ENCODE measurements around the gene MCM9. TPM values are rescaled to one million over a fixed set of nuclear protein-coding genes. Genes with fewer than 3 reads are reported as not detected.
A peak's percentile ranks its signal among the peaks of the same experiment; 100 is the strongest.

Gene MCM9
- total and polyA plus RNA-seq, 2 of the 13 experiments (the other 11 are each of a cell fraction or from before 2014, with no cell fraction given), result 3.8 to 17.2 TPM

DNA sequence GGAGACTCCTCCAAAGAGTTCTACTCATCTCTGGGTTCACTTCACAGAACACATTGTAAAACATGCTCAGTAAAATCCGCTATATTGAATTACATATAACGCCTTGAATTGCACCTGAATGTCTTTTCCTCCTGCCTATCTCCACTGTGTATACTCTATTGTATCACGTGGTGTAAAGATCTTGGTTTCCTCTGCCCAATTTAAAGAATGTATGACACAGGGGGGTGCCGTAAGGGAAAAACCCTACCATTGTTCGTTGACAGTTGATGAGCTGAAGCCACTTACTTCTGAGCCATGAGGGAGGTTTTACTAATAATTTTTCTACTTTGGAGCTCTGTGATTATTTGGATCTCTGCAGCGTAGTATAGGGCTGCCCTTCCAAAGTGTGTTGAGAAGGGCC is 35.0 kb downstream of the MCM9 start:
- 96% methylated on average over 6 of the region's 6 CpGs for WGBS (ENCODE audit: low lambda C conversion rate)
- H2AFZ ChIP-seq (ENCODE audit: low read length), result no peak overlapping the region
- in situ Hi-C loops (cut with HindIII; ENCODE audit: extremely low pct_ligation_motif_present, low pct_unique_long_range_greater_than_20kb), result no loop called here
- H3K9ac ChIP-seq (ENCODE audit: insufficient read depth, low read depth, low read length), result no peak overlapping the region
- peaks cover 48% of the 10 kb centered on the region for H3K4me1 ChIP-seq (ENCODE audit: insufficient read depth, low read length)
- H3K27ac ChIP-seq (ENCODE audit: extremely low read length, insufficient read depth, low read length), result no peak overlapping the region
- CTCF ChIA-PET (ENCODE audit: low intra/inter-chr PET ratio, low total read pairs), result no interaction called here
- peaks cover 75% of the 10 kb centered on the region for H3K79me2 ChIP-seq (ENCODE audit: insufficient read depth, low read length)
- POLR2A ChIA-PET, result interaction anchor here (0.9 kb wide), 2 partner anchors 11 to 23 kb away, joined by 3 read pairs; no protein-coding TSS in a partner anchor
- H3K36me3 ChIP-seq (replicated peaks in 1 of 2; ENCODE audit: control insufficient read depth in 1 of 2, insufficient read depth in 2 of 2, low read length in 2 of 2), result peaks cover 12 to 53% of the 10 kb centered on the region in 2 experiments
- DNase-seq (ENCODE audit: low spot score), result no peak
- BruUV-seq (replicated peaks), result no TSS peak
- no peaks in the 10 kb centered on the region for H3K27me3 ChIP-seq (ENCODE audit: control insufficient read depth in 1 of 2, insufficient read depth in 2 of 2, low read length in 2 of 2)
- intact Hi-C loops (cut with micrococcal nuclease; ENCODE audit: unreplicated experiment), result loop anchor here (10.0 kb wide), 1 partner anchor 365 kb away; no protein-coding TSS in a partner anchor
- TF ChIP-seq ZNF160 (CRISPR knock-in tag; IDR thresholded peaks at IDR 0.05), result no peak
- no peak for FAIRE-seq
- H4K20me1 ChIP-seq (ENCODE audit: insufficient read depth, low read length), result no peaks in the 10 kb centered on the region
- H3K9me3 ChIP-seq (ENCODE audit: low read length), result no peaks in the 10 kb centered on the region
- H3K4me3 ChIP-seq (replicated peaks in 1 of 3; ENCODE audit: insufficient read depth in 1 of 3, low read depth in 2 of 3, low read length in 3 of 3), result no peak overlapping the region
- H3K4me2 ChIP-seq (ENCODE audit: low read depth, low read length), result no peak overlapping the region
- ATAC-seq, result no peak

DNA sequence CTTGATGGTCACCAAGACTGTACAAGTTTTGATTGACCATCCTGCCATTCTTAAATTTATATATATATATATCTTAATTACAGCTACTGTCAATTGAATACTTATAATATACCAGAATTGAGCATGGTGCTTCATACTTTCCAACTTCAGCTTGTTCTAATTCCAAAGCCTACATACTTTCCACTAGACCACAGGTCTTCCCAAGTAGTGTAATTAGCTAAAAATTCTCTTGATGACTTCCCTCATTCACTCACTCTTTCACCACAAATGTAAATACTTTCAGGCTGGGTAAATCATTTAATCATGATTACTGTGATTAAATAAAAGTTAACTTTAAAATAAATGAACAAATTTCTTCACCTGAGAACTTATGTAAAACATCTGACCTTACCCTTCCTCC is 37.6 kb downstream of the MCM9 start:
- POLR2A ChIA-PET, result interaction anchor here (1.0 to 2.0 kb wide), 4 partner anchors 12 to 181 kb away, joined by 3 to 8 read pairs (median 4); partner anchors contain the start of genes FAM184A and MCM9
- FAIRE-seq, result no peak
- DNase-seq (ENCODE audit: low spot score), result no peak
- H2AFZ ChIP-seq (ENCODE audit: low read length), result no peak overlapping the region
- H4K20me1 ChIP-seq (ENCODE audit: insufficient read depth, low read length), result no peaks in the 10 kb centered on the region
- H3K4me1 ChIP-seq (ENCODE audit: insufficient read depth, low read length), result peaks cover 58% of the 10 kb centered on the region
- BruUV-seq (replicated peaks), result no TSS peak
- H3K4me2 ChIP-seq (ENCODE audit: low read depth, low read length), result peak overlapping the region; percentile 85; the same call in 1 of the 2 replicates
- intact Hi-C loops (cut with micrococcal nuclease; ENCODE audit: unreplicated experiment), result loop anchor here (10.0 kb wide), 1 partner anchor 367 kb away; no protein-coding TSS in a partner anchor
- H3K36me3 ChIP-seq (replicated peaks in 1 of 2; ENCODE audit: control insufficient read depth in 1 of 2, insufficient read depth in 2 of 2, low read length in 2 of 2), result peaks cover 9 to 31% of the 10 kb centered on the region in 2 experiments
- H3K9me3 ChIP-seq (ENCODE audit: low read length), result no peaks in the 10 kb centered on the region
- TF ChIP-seq ZNF713 (CRISPR knock-in tag; IDR thresholded peaks at IDR 0.05) (no peak), ZSCAN22 (CRISPR knock-in tag; IDR thresholded peaks at IDR 0.05) (no peak)
- H3K79me2 ChIP-seq (ENCODE audit: insufficient read depth, low read length), result peaks cover 82% of the 10 kb centered on the region
- no peaks in the 10 kb centered on the region; a peak in 1 of 5 replicates for H3K27me3 ChIP-seq (ENCODE audit: control insufficient read depth in 1 of 2, insufficient read depth in 2 of 2, low read length in 2 of 2)
- H3K27ac ChIP-seq (ENCODE audit: extremely low read length, insufficient read depth, low read length), result peak overlapping the region; percentile 96
- no peak overlapping the region for H3K4me3 ChIP-seq (replicated peaks in 1 of 3; ENCODE audit: insufficient read depth in 1 of 3, low read depth in 2 of 3, low read length in 3 of 3)
- ATAC-seq, result no peak
- CTCF ChIA-PET (ENCODE audit: low intra/inter-chr PET ratio, low total read pairs), result no interaction called here
- no peak overlapping the region; the same call in 1 of the 2 replicates for H3K9ac ChIP-seq (ENCODE audit: insufficient read depth, low read depth, low read length)
- in situ Hi-C loops (cut with HindIII; ENCODE audit: extremely low pct_ligation_motif_present, low pct_unique_long_range_greater_than_20kb), result no loop called here
